GM19351 (cell line): ENCODE results near the gene CD96.
A peak's percentile ranks its signal among the peaks of the same experiment; 100 is the strongest.
"Not testable (repeated sequence)": the region's sequence is repeated elsewhere in the genome, so short reads cannot be mapped to it uniquely, and the experiment has no call there.

ENCODE experiments used
- ATAC-seq: cut with Tn5 transposase; IDR thresholded peaks from one replicate; pipeline ENCODE4 v1.9.1; 2021; ENCODE audit warnings: mild to moderate bottlenecking, moderate library complexity; ENCODE audit not compliant: unreplicated experiment

Gene CD96

GRCh38 chr3:111668888-111669488, 127.0 kb downstream of the CD96 start:
- ATAC-seq: peak; percentile 44

GRCh38 chr3:111669926-111670630, 128.1 kb downstream of the CD96 start:
- no peak for ATAC-seq

GRCh38 chr3:111672461-111672860, 130.5 kb downstream of the CD96 start:
- ATAC-seq: not testable (repeated sequence)

GRCh38 chr3:111675846-111676210, 133.8 kb downstream of the CD96 start:
- ATAC-seq: no peak

GRCh38 chr3:111676211-111677006, 134.4 kb downstream of the CD96 start:
- no peak for ATAC-seq

GRCh38 chr3:111677007-111677392, 135.0 kb downstream of the CD96 start:
- ATAC-seq: no peak

GRCh38 chr3:111681661-111682426, 139.8 kb downstream of the CD96 start:
- no peak for ATAC-seq

- ATAC-seq: no peak
Measured at GRCh38 chr3:111684640-111685039, 142.6 kb downstream of the CD96 start.

- ATAC-seq: no peak
Measured at GRCh38 chr3:111688190-111688800, 146.3 kb downstream of the CD96 start.

GRCh38 chr3:111690242-111690641, 148.2 kb downstream of the CD96 start:
- peak; percentile 87 for ATAC-seq

- ATAC-seq: no peak
Measured at GRCh38 chr3:111691293-111691909, 149.4 kb downstream of the CD96 start.

- peak; percentile 64 for ATAC-seq
Measured at GRCh38 chr3:111692593-111693552, 150.9 kb downstream of the CD96 start.

GRCh38 chr3:111694471-111694870, 152.5 kb downstream of the CD96 start:
- ATAC-seq: no peak

- ATAC-seq: no peak
Measured at GRCh38 chr3:111695636-111696117, 153.7 kb downstream of the CD96 start.

GRCh38 chr3:111700054-111700453, 158.1 kb downstream of the CD96 start:
- peak; percentile 65 for ATAC-seq

GRCh38 chr3:111701292-111701906, 159.4 kb downstream of the CD96 start:
- ATAC-seq: no peak
